ENCODE results near the gene PIMREG. TPM values are rescaled to one million over a fixed set of nuclear protein-coding genes. Genes with fewer than 3 reads are reported as not detected.
A peak's percentile ranks its signal among the peaks of the same experiment; 100 is the strongest.

The PIMREG gene
- total RNA-seq, 4 donors from 2014 or later = 0.31 to 0.59 TPM; not detected in 2

DNA sequence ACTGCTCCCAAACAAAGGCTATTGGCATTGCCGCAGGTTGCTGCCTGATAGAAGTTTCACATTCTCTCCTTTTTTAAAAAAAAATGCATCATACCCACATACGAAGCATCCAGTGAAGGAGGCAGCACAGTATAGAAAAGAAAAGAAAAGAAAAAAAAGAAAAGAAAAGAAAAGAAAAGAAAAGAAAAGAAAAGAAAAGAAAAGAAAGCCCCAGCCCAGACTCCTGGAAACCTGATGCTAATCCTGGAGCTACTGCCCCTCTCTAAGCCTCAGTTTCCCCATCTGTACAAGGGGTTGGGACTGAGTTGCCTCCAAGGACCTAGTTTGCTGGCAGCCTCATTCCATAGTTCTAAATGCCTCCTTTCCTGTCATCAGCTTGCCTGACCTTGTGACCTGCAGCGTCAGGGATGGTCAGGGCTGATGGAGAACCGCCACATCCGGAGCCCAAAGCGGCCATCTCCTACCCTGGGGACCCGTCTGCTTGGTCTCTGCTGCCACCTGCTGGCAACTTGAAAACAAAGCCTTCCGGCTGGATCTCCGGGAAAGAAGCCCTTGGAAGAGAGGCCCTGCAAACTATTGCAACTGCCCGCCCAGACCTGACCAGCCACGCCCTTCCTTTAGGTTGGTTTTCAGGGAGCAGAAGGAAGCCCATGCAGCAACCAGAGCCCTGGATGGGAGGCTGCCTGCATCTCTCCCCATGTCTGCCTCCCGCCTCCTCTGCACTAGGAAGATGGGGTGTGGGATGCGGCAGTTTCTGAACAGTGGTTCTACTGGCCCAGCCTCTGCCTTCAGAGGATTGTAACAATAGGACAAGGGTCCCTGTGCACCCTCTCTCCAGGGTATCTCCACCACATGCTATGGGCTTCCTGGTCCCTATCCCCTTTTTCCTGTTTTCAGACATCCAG is 22.3 kb upstream of the PIMREG start:
- WGBS, 2 donors (ENCODE audit: low coverage in 1 of 2) = 8% methylated on average over 8 of the region's 13 CpGs; no CpG with 5 or more reads in 1 of the 2 donors
- no peak overlapping the region for H3K4me3 ChIP-seq
- H3K9me3 ChIP-seq = no peaks in the 10 kb centered on the region
- TF ChIP-seq EP300 (IDR thresholded peaks at IDR 0.05) (no peak), POLR2AphosphoS5 (IDR thresholded peaks at IDR 0.05) (no peak)
- TF ChIP-seq, protein P1, sequence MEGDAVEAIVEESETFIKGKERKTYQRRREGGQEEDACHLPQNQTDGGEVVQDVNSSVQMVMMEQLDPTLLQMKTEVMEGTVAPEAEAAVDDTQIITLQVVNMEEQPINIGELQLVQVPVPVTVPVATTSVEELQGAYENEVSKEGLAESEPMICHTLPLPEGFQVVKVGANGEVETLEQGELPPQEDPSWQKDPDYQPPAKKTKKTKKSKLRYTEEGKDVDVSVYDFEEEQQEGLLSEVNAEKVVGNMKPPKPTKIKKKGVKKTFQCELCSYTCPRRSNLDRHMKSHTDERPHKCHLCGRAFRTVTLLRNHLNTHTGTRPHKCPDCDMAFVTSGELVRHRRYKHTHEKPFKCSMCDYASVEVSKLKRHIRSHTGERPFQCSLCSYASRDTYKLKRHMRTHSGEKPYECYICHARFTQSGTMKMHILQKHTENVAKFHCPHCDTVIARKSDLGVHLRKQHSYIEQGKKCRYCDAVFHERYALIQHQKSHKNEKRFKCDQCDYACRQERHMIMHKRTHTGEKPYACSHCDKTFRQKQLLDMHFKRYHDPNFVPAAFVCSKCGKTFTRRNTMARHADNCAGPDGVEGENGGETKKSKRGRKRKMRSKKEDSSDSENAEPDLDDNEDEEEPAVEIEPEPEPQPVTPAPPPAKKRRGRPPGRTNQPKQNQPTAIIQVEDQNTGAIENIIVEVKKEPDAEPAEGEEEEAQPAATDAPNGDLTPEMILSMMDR (IDR thresholded peaks at IDR 0.05) = peak in 3 of 4 experiments; percentile 73 to 89 (median 83)
- H3K27ac ChIP-seq = no peak overlapping the region
- ATAC-seq = peak; percentile 79
- peaks cover 73% of the 10 kb centered on the region for H3K27me3 ChIP-seq
- H3K4me1 ChIP-seq = peaks cover 0 to 5% (median 0%) of the 10 kb centered on the region in 3 donors
- no peaks in the 10 kb centered on the region for H3K36me3 ChIP-seq

DNA sequence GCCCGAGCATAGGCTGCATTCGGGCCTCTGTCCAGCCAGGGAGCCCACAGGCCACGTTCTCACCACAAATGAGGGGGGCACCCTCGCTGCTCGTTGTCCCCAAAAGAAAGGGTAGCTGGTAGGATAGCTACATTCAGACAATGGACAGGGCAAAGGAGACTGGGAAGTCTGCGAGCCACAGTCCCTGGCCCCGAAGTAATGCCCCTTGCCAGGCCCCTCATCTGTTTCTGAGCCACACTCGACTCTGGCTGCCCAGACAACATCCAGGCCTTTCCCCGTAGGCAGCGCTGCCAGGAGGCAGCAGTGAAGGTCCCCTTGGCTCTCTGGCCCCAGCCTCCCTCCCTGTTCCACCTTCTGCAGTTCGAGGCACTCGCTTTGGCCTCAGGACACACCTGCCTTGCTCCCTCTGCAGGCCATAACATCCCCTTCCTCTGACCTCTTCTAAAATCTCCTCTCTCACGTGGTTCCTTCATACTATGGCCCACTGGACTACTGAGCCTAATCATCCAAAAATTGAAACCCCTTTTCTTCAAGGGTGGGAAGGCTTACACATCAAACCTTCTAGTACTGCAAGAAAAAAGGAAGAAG is 21.5 kb upstream of the PIMREG start:
- Histone ChIP-seq H3K4me1 (peaks cover 0 to 5% (median 0%) of the 10 kb centered on the region in 3 donors), H3K9me3 (no peaks in the 10 kb centered on the region), H3K4me3 (no peak overlapping the region), H3K27ac (no peak overlapping the region), H3K27me3 (peaks cover 67% of the 10 kb centered on the region), H3K36me3 (no peaks in the 10 kb centered on the region)
- TF ChIP-seq, protein P1 (IDR thresholded peaks at IDR 0.05) = no peak
- no peak for ATAC-seq
- 43 to 58% methylated on average over 5 to 7 of the region's 13 CpGs for WGBS, 2 donors (ENCODE audit: low coverage in 1 of 2)

DNA sequence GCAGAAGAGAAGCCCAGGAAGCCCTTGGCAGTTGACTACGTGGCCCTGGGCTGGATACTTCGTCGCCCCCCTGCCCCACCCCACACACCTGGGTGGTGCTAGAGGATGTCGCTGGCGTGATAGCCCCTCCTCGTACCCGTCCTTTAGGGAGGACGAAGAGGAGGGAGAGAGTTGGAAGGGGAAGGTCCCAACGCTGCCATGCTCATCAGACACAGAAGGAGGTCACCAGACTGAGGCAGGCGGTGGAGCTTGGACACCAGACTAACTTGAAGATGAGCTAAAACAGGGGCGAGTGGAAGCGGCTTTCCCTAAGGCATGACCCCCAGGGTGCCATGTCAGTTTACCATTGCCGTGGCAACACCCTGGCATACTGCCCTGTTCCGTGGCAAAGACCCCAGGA is 20.3 kb upstream of the PIMREG start:
- 40 to 67% methylated on average over 1 to 14 of the region's 14 CpGs for WGBS, 2 donors (ENCODE audit: low coverage in 1 of 2)

DNA sequence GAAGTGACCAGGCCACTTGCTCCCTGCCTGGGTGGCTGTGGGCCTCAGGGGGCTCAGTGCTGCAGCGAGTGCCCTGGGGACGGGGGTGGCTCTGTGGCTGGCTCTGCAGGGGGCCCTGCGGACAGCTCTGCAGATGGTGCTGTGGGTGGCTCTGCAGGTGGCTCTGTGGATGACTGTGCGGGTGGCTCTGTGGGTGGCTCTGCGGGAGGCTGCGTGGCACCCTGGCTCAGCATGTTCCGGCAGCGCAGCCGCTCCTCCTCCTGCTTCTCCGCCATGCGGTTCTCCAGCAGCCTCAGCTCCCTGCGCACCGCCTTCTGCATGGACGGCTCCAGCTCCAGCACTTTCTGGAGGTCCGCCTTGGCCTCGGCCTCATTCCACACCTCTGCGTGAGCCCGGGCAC is 18.8 kb upstream of the PIMREG start:
- H3K4me3 ChIP-seq = no peak overlapping the region
- H3K27me3 ChIP-seq = peaks cover 50% of the 10 kb centered on the region
- no peaks in the 10 kb centered on the region for H3K9me3 ChIP-seq
- no peaks in the 10 kb centered on the region for H3K36me3 ChIP-seq
- no peak for TF ChIP-seq POLR2AphosphoS5 (IDR thresholded peaks at IDR 0.05)
- TF ChIP-seq EP300 (IDR thresholded peaks at IDR 0.05) = no peak
- TF ChIP-seq, protein P1 (IDR thresholded peaks at IDR 0.05) = no peak
- TF ChIP-seq POLR2A (IDR thresholded peaks at IDR 0.05) = no peak
- 100% methylated on average over 2 of the region's 18 CpGs; no CpG with 5 or more reads in 1 of the 2 donors for WGBS, 2 donors (ENCODE audit: low coverage in 1 of 2)
- no peak for ATAC-seq
- no peak overlapping the region for H3K27ac ChIP-seq
- peaks cover 0 to 5% (median 0%) of the 10 kb centered on the region in 3 donors for H3K4me1 ChIP-seq

More for the DNA sequence above, 20.3 kb upstream of the PIMREG start:
- peaks cover 56% of the 10 kb centered on the region for H3K27me3 ChIP-seq
- no peaks in the 10 kb centered on the region for H3K36me3 ChIP-seq
- no peak overlapping the region for H3K27ac ChIP-seq
- ATAC-seq = no peak
- no peak for TF ChIP-seq EP300 (IDR thresholded peaks at IDR 0.05)
- TF ChIP-seq, protein P1 (IDR thresholded peaks at IDR 0.05) = no peak
- no peak for TF ChIP-seq POLR2A (IDR thresholded peaks at IDR 0.05)
- no peak for TF ChIP-seq POLR2AphosphoS5 (IDR thresholded peaks at IDR 0.05)
- H3K4me3 ChIP-seq = no peak overlapping the region
- H3K9me3 ChIP-seq = no peaks in the 10 kb centered on the region
- peaks cover 0 to 5% (median 0%) of the 10 kb centered on the region in 3 donors for H3K4me1 ChIP-seq
